ENCODE measurements around the gene AOC3.
"Not testable (repeated sequence)": the region's sequence is repeated elsewhere in the genome, so short reads cannot be mapped to it uniquely, and the experiment has no call there.

- TF ChIP-seq GATA1 (IDR thresholded peaks at IDR 0.05; ENCODE audit: low read depth, low read length); POLR2A (IDR thresholded peaks at IDR 0.05; ENCODE audit: low read length): not testable (repeated sequence)
Measured at GRCh38 chr17:42856516-42856915, 5.5 kb downstream of the AOC3 start.
